ENCODE data around the gene GANAB.

- no peak for TF ChIP-seq CTCF (IDR thresholded peaks at IDR 0.05; ENCODE audit: low read length)
- no peak for TF ChIP-seq EZH2phosphoT487 (IDR thresholded peaks at IDR 0.05; ENCODE audit: low read length)
- no peak for TF ChIP-seq EZH2 (optimal IDR thresholded peaks at IDR 0.05; ENCODE audit: low read depth, low read length)
These were observed 36.0 kb downstream of the GANAB start for GRCh38 chr11:62610403-62610802.
